Measurements from ENCODE around the gene DENND5A. TPM values are rescaled to one million over a fixed set of nuclear protein-coding genes. Genes with fewer than 3 reads are reported as not detected.
A peak's percentile ranks its signal among the peaks of the same experiment; 100 is the strongest.
"Not testable (repeated sequence)": the region's sequence is repeated elsewhere in the genome, so short reads cannot be mapped to it uniquely, and the experiment has no call there.

The DENND5A gene
- total and polyA plus RNA-seq, 8 donors: 65.7 to 106 (median 96.7) TPM

- no peak for ATAC-seq
- H3K9me3 ChIP-seq: no peaks in the 10 kb centered on the region
- intact Hi-C loops (cut with DNase I): loop anchor here in 1 of 2 donors (10.0 kb wide), 1 partner anchor 85 kb away; no protein-coding TSS in a partner anchor
- peaks cover 13 to 54% of the 10 kb centered on the region in 2 donors for H3K4me1 ChIP-seq
- H3K27me3 ChIP-seq: no peaks in the 10 kb centered on the region
- no peak for DNase-seq
- peaks cover 0 to 7% of the 10 kb centered on the region in 2 donors for H3K36me3 ChIP-seq
- no peak overlapping the region for H3K4me3 ChIP-seq
- no peak for TF ChIP-seq CTCF (IDR thresholded peaks at IDR 0.05)
- peak overlapping the region in 1 of 2 donors; percentile 2 for H3K27ac ChIP-seq
Observed at GRCh38 chr11:9259981-9260837, 4.9 kb downstream of the DENND5A start.

- H3K36me3 ChIP-seq: peaks cover 0 to 15% of the 10 kb centered on the region in 2 donors
- DNase-seq; ATAC-seq; H3K27ac ChIP-seq; H3K27me3 ChIP-seq; intact Hi-C loops (cut with DNase I); H3K9me3 ChIP-seq; H3K4me3 ChIP-seq: not testable (repeated sequence)
- H3K4me1 ChIP-seq: peaks cover 13 to 53% of the 10 kb centered on the region in 2 donors
Observed at GRCh38 chr11:9258279-9258678, 6.9 kb downstream of the DENND5A start.

GRCh38 chr11:9254416-9254815 lies 10.7 kb downstream of the DENND5A start:
- intact Hi-C loops (cut with DNase I): no loop called here
- no peaks in the 10 kb centered on the region for H3K27me3 ChIP-seq
- no peak for TF ChIP-seq CTCF (IDR thresholded peaks at IDR 0.05)
- DNase-seq (no peak), ATAC-seq (no peak)
- no peaks in the 10 kb centered on the region for H3K9me3 ChIP-seq
- H3K36me3 ChIP-seq: peaks cover 0 to 15% of the 10 kb centered on the region in 2 donors
- no peak overlapping the region for H3K4me3 ChIP-seq
- peaks cover 0 to 45% of the 10 kb centered on the region in 2 donors for H3K4me1 ChIP-seq
- H3K27ac ChIP-seq: no peak overlapping the region

- intact Hi-C loops (cut with DNase I): no loop called here
Observed at GRCh38 chr11:9253086-9253485, 12.1 kb downstream of the DENND5A start.

GRCh38 chr11:9251311-9251710 lies 13.8 kb downstream of the DENND5A start:
- ATAC-seq (no peak), DNase-seq (no peak)
- Histone ChIP-seq H3K27me3 (no peaks in the 10 kb centered on the region), H3K4me1 (peaks cover 0 to 49% of the 10 kb centered on the region in 2 donors), H3K36me3 (peaks cover 0 to 15% of the 10 kb centered on the region in 2 donors), H3K9me3 (no peaks in the 10 kb centered on the region), H3K4me3 (no peak overlapping the region), H3K27ac (no peak overlapping the region)
- intact Hi-C loops (cut with DNase I): no loop called here
- no peak for TF ChIP-seq CTCF (IDR thresholded peaks at IDR 0.05)

More at GRCh38 chr11:9253086-9253485, 12.1 kb downstream of the DENND5A start:
- DNase-seq (no peak), ATAC-seq (no peak)
- peaks cover 0 to 48% of the 10 kb centered on the region in 2 donors for H3K4me1 ChIP-seq
- no peak overlapping the region for H3K27ac ChIP-seq
- H3K27me3 ChIP-seq: no peaks in the 10 kb centered on the region
- TF ChIP-seq CTCF (IDR thresholded peaks at IDR 0.05): no peak
- peaks cover 0 to 15% of the 10 kb centered on the region in 2 donors for H3K36me3 ChIP-seq
- H3K4me3 ChIP-seq: no peak overlapping the region
- H3K9me3 ChIP-seq: no peaks in the 10 kb centered on the region
